IgD-negative memory B cell (primary cell): ENCODE measurements around the gene COX6A2. TPM values are rescaled to one million over a fixed set of nuclear protein-coding genes. Genes with fewer than 3 reads are reported as not detected.
A peak's percentile ranks its signal among the peaks of the same experiment; 100 is the strongest.
"Not testable (repeated sequence)": the region's sequence is repeated elsewhere in the genome, so short reads cannot be mapped to it uniquely, and the experiment has no call there.

Experiments
- H3K27ac Mint-ChIP-seq, 3 donors: one replicate each; pipeline ENCODE4 v1.8.0; 2020 to 2022; ENCODE audit warnings: mild to moderate bottlenecking in 3 of 3, mixed read lengths in 3 of 3, moderate library complexity in 1 of 3
- H3K27me3 Mint-ChIP-seq: one replicate; pipeline ENCODE4 v1.8.0; 2021; ENCODE audit warnings: mixed read lengths
- H3K36me3 Mint-ChIP-seq: one replicate; pipeline ENCODE4 v1.8.0; 2020; ENCODE audit warnings: mild to moderate bottlenecking, mixed read lengths
- H3K4me1 Mint-ChIP-seq, 3 donors: one replicate each; pipeline ENCODE4 v1.8.0; 2020 to 2022; ENCODE audit warnings: mixed read lengths in 3 of 3, mild to moderate bottlenecking in 1 of 3
- H3K4me3 Mint-ChIP-seq, 4 donors: one replicate each; pipeline ENCODE4 v1.8.0; 2020 to 2022; ENCODE audit warnings: mild to moderate bottlenecking in 4 of 4, mixed read lengths in 4 of 4, moderate library complexity in 3 of 4
- H3K9me3 Mint-ChIP-seq, 3 donors: one replicate each; pipeline ENCODE4 v1.8.0; 2020 to 2021; ENCODE audit warnings: mixed read lengths in 3 of 3, mild to moderate bottlenecking in 1 of 3
- polyA plus RNA-seq: library from polyadenylated mRNA; unstranded; fragments of 300-500 nt; fragmentation: Illumina TruSeq; gene quantifications from one replicate; pipeline ENCODE4 v1.2.3, GENCODE V29; 2021

The COX6A2 gene
- polyA plus RNA-seq, 1 donor from 2014 or later = not detected

- Mint-ChIP-seq H3K4me3 (peak overlapping the region in 2 of 4 donors; percentile 28 to 50), H3K27ac (peak overlapping the region in 1 of 3 donors; percentile 50), H3K27me3 (no peaks in the 10 kb centered on the region)
Measured at GRCh38 chr16:31456988-31457360, 28.8 kb upstream of the COX6A2 start.

DNA sequence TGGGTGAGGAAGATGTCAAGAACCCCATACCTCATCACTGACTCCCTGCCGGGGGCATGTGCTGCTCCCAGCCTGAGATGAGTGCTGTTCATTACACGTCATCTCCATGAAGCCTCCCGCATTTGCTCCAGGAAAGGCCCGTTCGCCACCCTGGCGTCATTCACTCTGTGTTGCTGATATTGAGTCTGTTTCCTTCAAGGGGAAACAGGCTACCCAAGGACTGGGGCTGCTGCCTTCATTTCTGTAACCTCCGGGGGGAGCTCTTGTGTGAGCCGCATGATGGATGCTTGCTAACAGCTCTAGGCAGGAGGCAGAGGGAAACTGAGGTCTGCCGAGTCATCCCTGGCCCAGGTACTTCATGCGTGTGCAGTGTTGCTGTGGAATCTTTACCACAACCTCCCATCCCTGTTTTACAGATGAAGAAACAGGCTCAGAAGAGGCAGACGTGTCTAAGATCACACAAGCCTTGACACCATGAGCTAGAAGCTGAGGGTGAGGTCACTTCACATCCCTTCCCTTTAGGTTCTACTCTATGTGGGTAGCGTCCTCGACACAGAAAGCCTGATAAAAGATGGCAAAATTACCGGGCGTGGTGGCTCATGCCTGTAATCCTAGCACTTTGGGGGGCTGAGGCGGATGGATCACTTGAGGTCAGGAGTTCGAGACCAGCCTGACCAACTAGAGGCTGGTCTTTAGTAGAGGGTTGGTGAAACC, 27.6 kb upstream of the COX6A2 start:
- H3K9me3 Mint-ChIP-seq = no peaks in the 10 kb centered on the region
- peak overlapping the region; percentile 47 to 63 (median 59) for H3K27ac Mint-ChIP-seq
- H3K27me3 Mint-ChIP-seq = no peaks in the 10 kb centered on the region
- H3K36me3 Mint-ChIP-seq = peaks cover 3% of the 10 kb centered on the region
- peak overlapping the region in 3 of 4 donors; percentile 14 to 70 (median 33) for H3K4me3 Mint-ChIP-seq
- peaks cover 32 to 47% (median 32%) of the 10 kb centered on the region in 3 donors for H3K4me1 Mint-ChIP-seq

More at GRCh38 chr16:31456988-31457360, 28.8 kb upstream of the COX6A2 start:
- Mint-ChIP-seq H3K9me3 (no peaks in the 10 kb centered on the region), H3K36me3 (peaks cover 3% of the 10 kb centered on the region), H3K4me1 (peaks cover 27 to 47% (median 29%) of the 10 kb centered on the region in 3 donors)

DNA sequence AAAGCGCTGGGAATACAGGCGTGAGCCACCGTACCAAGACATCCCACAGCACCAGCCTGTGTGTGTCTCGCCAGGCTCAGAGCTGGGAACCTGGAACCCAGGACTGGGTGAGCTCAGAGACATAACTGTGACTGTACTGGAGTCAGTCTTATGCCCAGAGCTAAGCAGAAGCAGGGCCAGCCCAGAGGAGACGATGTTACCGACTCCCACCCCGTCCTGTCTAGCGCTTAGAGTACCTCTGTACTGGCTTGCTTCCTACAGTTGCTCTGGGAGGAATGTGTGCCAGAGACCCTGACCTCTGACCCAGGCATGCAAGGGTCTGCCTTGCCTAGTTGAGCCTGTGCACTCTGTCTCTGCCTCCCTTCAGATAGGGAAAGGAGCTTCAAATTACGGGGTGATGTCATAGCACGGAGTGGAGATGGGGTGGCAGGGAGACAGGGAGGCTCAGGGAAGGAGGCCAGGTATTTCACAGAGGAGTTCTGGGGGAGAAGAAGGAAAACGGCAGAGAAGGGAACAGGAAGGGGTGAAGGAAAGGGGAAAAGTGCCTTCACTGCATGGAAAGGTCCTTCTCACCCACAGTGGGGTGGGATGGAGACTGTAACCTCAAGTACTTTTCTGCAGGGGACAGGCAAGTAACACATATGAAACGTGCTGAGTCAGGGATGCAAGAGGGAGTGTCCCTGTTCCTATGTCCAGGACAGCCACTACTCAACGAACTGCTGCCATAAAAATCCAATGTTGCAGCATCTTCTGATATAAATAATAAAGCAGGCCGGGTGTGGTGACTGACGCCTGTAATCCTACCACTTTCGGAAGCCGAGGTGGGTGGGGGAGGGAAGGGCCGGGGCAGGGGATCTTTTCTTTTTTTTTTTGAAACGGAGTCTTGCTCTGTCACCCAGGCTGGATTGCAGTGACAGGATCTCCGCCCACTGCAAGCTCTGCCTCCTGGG, 25.4 kb upstream of the COX6A2 start:
- H3K4me1 Mint-ChIP-seq = peaks cover 26 to 41% (median 27%) of the 10 kb centered on the region in 3 donors
- H3K4me3 Mint-ChIP-seq = no peak overlapping the region
- peak overlapping the region; percentile 45 to 68 (median 55) for H3K27ac Mint-ChIP-seq
- H3K9me3 Mint-ChIP-seq = no peaks in the 10 kb centered on the region
- H3K27me3 Mint-ChIP-seq = no peaks in the 10 kb centered on the region
- peaks cover 3% of the 10 kb centered on the region for H3K36me3 Mint-ChIP-seq

- Mint-ChIP-seq H3K4me1 (peaks cover 21 to 35% (median 23%) of the 10 kb centered on the region in 3 donors), H3K36me3 (peaks cover 3% of the 10 kb centered on the region), H3K4me3 (peak overlapping the region in 1 of 4 donors; percentile 32), H3K27me3 (no peaks in the 10 kb centered on the region), H3K9me3 (no peaks in the 10 kb centered on the region), H3K27ac (peak overlapping the region in 1 of 3 donors; percentile 77)
Measured at GRCh38 chr16:31452631-31453106, 24.5 kb upstream of the COX6A2 start.

DNA sequence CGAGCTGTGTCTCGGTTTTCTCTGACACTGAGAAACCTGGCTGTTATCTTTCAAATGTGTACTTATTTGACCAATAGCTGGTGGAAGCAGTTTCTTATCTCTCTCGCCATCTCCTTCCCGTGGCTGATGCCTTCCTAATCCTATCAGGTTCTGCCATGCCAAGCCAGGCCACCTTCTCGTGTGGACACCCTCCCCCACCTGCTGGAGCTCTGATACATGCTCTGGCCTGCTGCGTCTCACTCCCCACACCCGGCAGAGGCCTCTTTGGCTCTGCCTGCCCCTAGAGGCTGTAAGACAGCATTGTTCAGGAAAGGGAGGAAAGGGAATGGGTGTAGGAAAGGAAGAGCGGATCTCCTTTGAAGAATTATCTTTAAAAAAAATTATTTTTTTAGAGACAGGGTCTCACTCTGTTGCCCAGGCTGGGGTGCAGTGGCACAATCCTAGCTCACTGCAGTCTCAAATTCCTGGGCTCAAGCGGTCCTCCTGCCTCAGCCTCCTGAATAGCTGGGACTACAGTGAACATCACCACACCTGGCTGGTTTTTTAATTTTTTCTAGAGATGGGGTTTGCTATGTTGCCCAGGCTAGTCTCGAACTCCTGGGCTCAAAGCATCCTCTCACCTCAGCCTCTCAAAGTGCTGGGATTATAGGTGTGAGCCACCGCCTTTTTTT, 23.7 kb upstream of the COX6A2 start:
- Mint-ChIP-seq H3K9me3 (no peaks in the 10 kb centered on the region), H3K4me3 (peak overlapping the region in 1 of 4 donors; percentile 40), H3K36me3 (peaks cover 3% of the 10 kb centered on the region), H3K27ac (peak overlapping the region in 1 of 3 donors; percentile 77), H3K4me1 (peaks cover 19 to 29% (median 21%) of the 10 kb centered on the region in 3 donors), H3K27me3 (no peaks in the 10 kb centered on the region)

DNA sequence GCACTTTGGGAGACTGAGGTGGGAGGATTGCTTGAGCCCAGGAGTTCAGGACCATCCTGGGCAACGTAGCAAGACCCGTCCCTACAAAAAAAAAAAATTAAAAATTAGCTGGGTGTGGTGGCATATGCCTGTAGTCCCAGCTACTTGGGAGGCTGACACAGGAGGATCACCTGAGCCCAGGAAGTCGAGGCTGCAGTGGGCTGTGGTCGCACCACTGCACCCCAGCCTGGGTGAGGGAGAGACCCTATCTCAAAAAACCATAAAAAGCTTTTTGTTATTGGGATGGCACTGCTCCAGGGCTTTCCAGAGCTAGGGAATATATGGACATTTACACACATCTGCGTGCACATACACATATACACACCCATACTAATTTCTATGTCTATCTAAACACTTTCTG, 23.0 kb upstream of the COX6A2 start:
- no peaks in the 10 kb centered on the region for H3K27me3 Mint-ChIP-seq
- peak overlapping the region in 1 of 4 donors; percentile 40 for H3K4me3 Mint-ChIP-seq
- H3K36me3 Mint-ChIP-seq = peaks cover 3% of the 10 kb centered on the region
- peaks cover 15 to 24% (median 21%) of the 10 kb centered on the region in 3 donors for H3K4me1 Mint-ChIP-seq
- peak overlapping the region in 1 of 3 donors; percentile 53 for H3K27ac Mint-ChIP-seq
- H3K9me3 Mint-ChIP-seq = no peaks in the 10 kb centered on the region

- not testable (repeated sequence) for H3K27ac Mint-ChIP-seq, H3K9me3 Mint-ChIP-seq, H3K4me1 Mint-ChIP-seq, H3K36me3 Mint-ChIP-seq, H3K27me3 Mint-ChIP-seq
- H3K4me3 Mint-ChIP-seq = peak overlapping the region in 1 of 4 donors; percentile 12
Measured at GRCh38 chr16:31445931-31446330, 17.8 kb upstream of the COX6A2 start.

DNA sequence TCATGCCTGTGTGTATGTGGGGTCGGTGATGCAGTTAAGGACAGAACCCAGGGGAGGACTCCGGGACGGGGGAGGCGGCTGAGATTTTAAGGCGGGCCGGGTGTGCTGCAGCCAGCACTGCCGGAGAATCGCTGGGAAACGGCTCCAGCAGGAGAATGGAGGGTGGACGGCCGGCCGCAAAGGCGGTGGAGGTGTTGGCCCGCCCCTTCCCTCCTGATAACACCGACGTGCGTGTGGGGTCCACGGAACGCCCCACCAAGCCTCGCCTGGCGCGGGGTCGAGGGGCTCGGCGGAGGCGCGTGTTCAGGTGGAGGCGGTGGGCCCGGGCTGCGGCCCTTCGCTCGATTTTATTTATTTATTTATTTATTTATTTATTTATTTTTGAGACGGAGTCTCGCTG, 13.8 kb upstream of the COX6A2 start:
- peaks cover 15 to 22% (median 19%) of the 10 kb centered on the region in 3 donors for H3K4me1 Mint-ChIP-seq
- no peak overlapping the region for H3K27ac Mint-ChIP-seq
- no peaks in the 10 kb centered on the region for H3K36me3 Mint-ChIP-seq
- peaks cover 4% of the 10 kb centered on the region for H3K27me3 Mint-ChIP-seq
- H3K4me3 Mint-ChIP-seq = peak overlapping the region; percentile 59 to 86 (median 75)
- no peaks in the 10 kb centered on the region for H3K9me3 Mint-ChIP-seq

DNA sequence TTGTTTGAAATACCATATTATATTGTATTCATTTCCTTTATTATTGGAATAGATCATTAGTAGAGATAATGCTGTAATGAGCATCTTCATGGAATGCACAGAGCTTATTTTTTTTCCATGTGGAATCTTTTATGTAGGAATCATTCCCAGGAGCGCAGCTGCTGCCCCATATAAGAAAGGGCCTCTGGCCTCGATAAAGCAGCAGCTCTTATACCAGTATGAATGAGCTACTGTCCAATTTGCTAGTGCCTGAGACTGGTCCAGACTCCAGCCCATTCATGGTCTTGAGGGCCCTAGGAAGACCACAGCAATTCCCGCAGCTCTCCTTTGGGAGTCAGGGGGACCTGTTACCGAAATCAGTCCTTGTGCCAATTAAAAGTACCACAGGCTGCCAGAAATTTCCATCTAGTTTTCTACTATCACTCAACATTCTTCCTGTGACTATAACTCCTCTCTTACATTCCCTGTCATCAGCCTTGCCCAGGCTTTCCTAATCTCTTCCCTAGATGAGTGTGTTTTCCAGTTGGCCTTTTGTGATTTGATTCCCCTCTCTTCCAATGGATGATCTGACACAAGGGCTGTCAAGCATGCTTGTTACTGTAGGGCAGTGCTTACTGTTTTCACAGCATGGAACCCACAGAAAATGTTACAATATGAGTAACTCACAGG, 12.5 kb upstream of the COX6A2 start:
- no peaks in the 10 kb centered on the region for H3K36me3 Mint-ChIP-seq
- peaks cover 4% of the 10 kb centered on the region for H3K27me3 Mint-ChIP-seq
- no peaks in the 10 kb centered on the region for H3K9me3 Mint-ChIP-seq
- H3K4me1 Mint-ChIP-seq = peaks cover 15 to 22% (median 19%) of the 10 kb centered on the region in 3 donors
- no peak overlapping the region for H3K27ac Mint-ChIP-seq
- peak overlapping the region in 3 of 4 donors; percentile 1 to 59 (median 56) for H3K4me3 Mint-ChIP-seq

- H3K4me1 Mint-ChIP-seq = peaks cover 15 to 22% (median 19%) of the 10 kb centered on the region in 3 donors
- peaks cover 4% of the 10 kb centered on the region for H3K27me3 Mint-ChIP-seq
- H3K4me3 Mint-ChIP-seq = peak overlapping the region in 2 of 4 donors; percentile 1
- H3K9me3 Mint-ChIP-seq = no peaks in the 10 kb centered on the region
- H3K36me3 Mint-ChIP-seq = no peaks in the 10 kb centered on the region
- no peak overlapping the region for H3K27ac Mint-ChIP-seq
Measured at GRCh38 chr16:31439519-31439918, 11.4 kb upstream of the COX6A2 start.

DNA sequence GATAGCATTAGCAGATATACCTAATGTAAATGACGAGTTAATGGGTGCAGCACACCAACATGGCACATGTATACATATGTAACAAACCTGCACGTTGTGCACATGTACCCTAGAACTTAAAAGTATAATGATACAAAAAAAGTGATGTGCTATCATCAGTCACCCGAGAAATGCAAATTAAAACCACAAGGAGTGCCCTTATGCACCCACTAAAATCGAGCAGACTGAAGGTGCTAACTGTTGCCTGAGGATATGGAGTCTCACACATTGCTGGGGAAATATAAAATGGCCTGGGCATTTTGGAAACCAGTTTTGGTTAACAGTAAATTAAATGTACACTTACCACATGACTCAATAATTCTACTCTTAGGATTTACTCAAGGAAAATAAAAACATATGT, 10.9 kb upstream of the COX6A2 start:
- H3K9me3 Mint-ChIP-seq, H3K27me3 Mint-ChIP-seq, H3K36me3 Mint-ChIP-seq, H3K27ac Mint-ChIP-seq: not testable (repeated sequence)
- peaks cover 15 to 22% (median 19%) of the 10 kb centered on the region in 3 donors for H3K4me1 Mint-ChIP-seq
- peak overlapping the region in 2 of 4 donors; percentile 1 for H3K4me3 Mint-ChIP-seq

DNA sequence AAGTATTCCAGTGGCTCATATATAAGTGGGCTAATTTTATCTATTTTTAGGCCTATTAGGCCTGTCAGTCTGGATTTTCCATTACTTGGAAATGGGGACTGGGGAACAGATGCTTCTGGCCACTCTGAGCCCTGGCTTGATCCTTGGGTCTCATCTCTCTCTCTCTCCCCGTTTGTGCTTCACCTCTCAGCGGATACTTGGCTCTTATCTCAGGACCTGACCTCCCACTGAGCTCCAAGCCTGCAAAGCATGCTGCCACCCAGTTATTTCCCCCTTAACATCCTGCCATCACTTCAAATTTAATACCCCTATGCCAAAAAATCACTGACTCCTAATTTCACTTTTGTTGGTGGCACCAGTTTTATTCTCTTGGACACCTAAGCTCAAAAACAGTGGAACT, 10.3 kb upstream of the COX6A2 start:
- Mint-ChIP-seq H3K4me3 (no peak overlapping the region), H3K27ac (no peak overlapping the region), H3K27me3 (peaks cover 4% of the 10 kb centered on the region), H3K4me1 (peaks cover 15 to 22% (median 19%) of the 10 kb centered on the region in 3 donors), H3K36me3 (no peaks in the 10 kb centered on the region), H3K9me3 (no peaks in the 10 kb centered on the region)

DNA sequence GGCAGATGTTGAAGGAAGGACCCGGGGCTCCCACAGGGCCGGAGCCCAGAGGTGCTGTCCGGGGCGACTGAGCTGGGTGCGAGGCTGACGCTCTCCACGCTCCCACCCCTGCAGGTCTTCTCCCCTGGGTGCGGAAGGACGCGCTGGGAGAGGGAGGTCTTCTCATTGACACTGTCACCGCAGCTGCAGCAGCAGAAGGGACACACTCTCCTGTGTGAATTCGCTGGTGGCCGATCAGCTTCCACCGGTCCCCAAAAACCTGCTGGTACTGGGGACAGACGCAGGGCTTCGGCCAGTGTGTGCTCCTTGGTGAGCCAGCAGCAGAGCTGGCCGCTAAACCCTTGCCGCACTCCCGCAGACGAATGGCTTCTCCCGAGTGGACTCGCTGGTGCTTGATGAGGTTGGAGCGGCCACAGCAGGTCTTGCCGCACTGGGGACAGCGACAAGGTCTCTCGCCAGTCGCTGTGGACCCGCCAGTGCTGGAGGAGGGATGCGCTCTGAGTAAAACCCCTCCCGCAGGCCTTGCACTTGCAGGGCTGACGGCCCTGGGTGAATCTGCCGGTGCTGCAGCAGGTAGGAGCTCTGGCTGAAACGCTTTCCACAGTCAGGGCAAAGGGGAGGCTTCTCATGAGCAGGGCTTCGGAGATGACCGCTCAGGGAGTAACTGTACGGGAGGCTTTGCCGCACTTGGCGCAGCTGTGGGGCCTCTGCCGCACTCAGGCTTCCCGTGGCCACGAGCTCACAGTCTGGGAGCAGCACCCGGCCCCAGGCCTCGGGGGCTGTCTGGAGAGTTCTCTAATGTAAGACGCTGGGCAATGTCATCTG, 8.3 kb upstream of the COX6A2 start:
- H3K27ac Mint-ChIP-seq = no peak overlapping the region
- H3K4me1 Mint-ChIP-seq = peaks cover 11 to 17% (median 14%) of the 10 kb centered on the region in 3 donors
- H3K4me3 Mint-ChIP-seq = no peak overlapping the region
- no peaks in the 10 kb centered on the region for H3K9me3 Mint-ChIP-seq
- no peaks in the 10 kb centered on the region for H3K36me3 Mint-ChIP-seq
- peaks cover 4% of the 10 kb centered on the region for H3K27me3 Mint-ChIP-seq
